ENCODE data around the gene CHKB. TPM values are rescaled to one million over a fixed set of nuclear protein-coding genes. Genes with fewer than 3 reads are reported as not detected.

Gene CHKB
- polyA plus RNA-seq, 1 experiment, result 22.5 TPM

- CTCF ChIA-PET, result no interaction called here
- Histone ChIP-seq H3K27ac (ENCODE audit: low read depth, low read length) (no peak overlapping the region), H3K4me3 (ENCODE audit: low read depth, low read length) (no peak overlapping the region), H3K9me3 (ENCODE audit: control insufficient read depth, insufficient read depth, low read length) (no peaks in the 10 kb centered on the region; the same call in 1 of the 2 replicates), H3K27me3 (ENCODE audit: control insufficient read depth, insufficient read depth, low read length) (peaks cover 59% of the 10 kb centered on the region)
- POLR2A ChIA-PET, result no interaction called here
- no peak for DNase-seq (ENCODE audit: low read depth, low spot score)
- no peak for TF ChIP-seq CTCF (IDR thresholded peaks at IDR 0.05; ENCODE audit: low read depth, low read length)
Observed at GRCh38 chr22:50601669-50602337, 19.2 kb upstream of the CHKB start.

- TF ChIP-seq CTCF (IDR thresholded peaks at IDR 0.05; ENCODE audit: low read depth, low read length), result no peak
- ChIA-PET POLR2A (no interaction called here), CTCF (no interaction called here)
- DNase-seq (ENCODE audit: low read depth, low spot score), result no peak
- H3K27ac ChIP-seq (ENCODE audit: low read depth, low read length), result no peak overlapping the region
- no peak overlapping the region for H3K4me3 ChIP-seq (ENCODE audit: low read depth, low read length)
- peaks cover 54% of the 10 kb centered on the region for H3K27me3 ChIP-seq (ENCODE audit: control insufficient read depth, insufficient read depth, low read length)
- H3K9me3 ChIP-seq (ENCODE audit: control insufficient read depth, insufficient read depth, low read length), result no peaks in the 10 kb centered on the region; the same call in 1 of the 2 replicates
Observed at GRCh38 chr22:50600967-50601668, 18.5 kb upstream of the CHKB start.

- ChIA-PET CTCF (no interaction called here), POLR2A (no interaction called here)
- DNase-seq (ENCODE audit: low read depth, low spot score), result no peak
- peak within 1 kb of the TSS; percentile 22; the same call in 1 of the 2 replicates for H3K4me3 ChIP-seq (ENCODE audit: low read depth, low read length)
- H3K27ac ChIP-seq (ENCODE audit: low read depth, low read length), result no peak within 1 kb of the TSS
- H3K27me3 ChIP-seq (ENCODE audit: control insufficient read depth, insufficient read depth, low read length), result peaks cover 51% of the 10 kb centered on the region
- H3K9me3 ChIP-seq (ENCODE audit: control insufficient read depth, insufficient read depth, low read length), result no peaks in the 10 kb centered on the region; the same call in 1 of the 2 replicates
- TF ChIP-seq CTCF (IDR thresholded peaks at IDR 0.05; ENCODE audit: low read depth, low read length), result no peak
Observed at GRCh38 chr22:50600538-50600937, 17.9 kb upstream of the CHKB start, which contains the start of gene MAPK8IP2. Gene MAPK8IP2, plus strand, starts transcription at chr22:50600793. Its CDS starts 26 bp downstream, at chr22:50600819.

GRCh38 chr22:50599816-50600455 is 17.3 kb upstream of the CHKB start:
- TF ChIP-seq CTCF (IDR thresholded peaks at IDR 0.05; ENCODE audit: low read depth, low read length), result no peak
- H3K27me3 ChIP-seq (ENCODE audit: control insufficient read depth, insufficient read depth, low read length), result peaks cover 47% of the 10 kb centered on the region
- H3K27ac ChIP-seq (ENCODE audit: low read depth, low read length), result no peak overlapping the region
- no peak for DNase-seq (ENCODE audit: low read depth, low spot score)
- ChIA-PET CTCF (no interaction called here), POLR2A (interaction anchor here (0.6 kb wide), 1 partner anchor 74 kb away, joined by 3 read pairs; the partner anchor contains the start of gene SCO2)
- no peaks in the 10 kb centered on the region; the same call in 1 of the 2 replicates for H3K9me3 ChIP-seq (ENCODE audit: control insufficient read depth, insufficient read depth, low read length)
- 0 out of 2 replicates have a peak overlapping the region, but pooled peaks have one; percentile 2 for H3K4me3 ChIP-seq (ENCODE audit: low read depth, low read length)

Measured in AG04450 (cell line).